ENCODE data around the gene PLXNA3.
"Not testable (repeated sequence)": the region's sequence is repeated elsewhere in the genome, so short reads cannot be mapped to it uniquely, and the experiment has no call there.

The PLXNA3 gene

GRCh38 chrX:154495472-154495922, 37.4 kb downstream of the PLXNA3 start:
- no peak overlapping the region for H3K27ac ChIP-seq
- no peak overlapping the region for H3K4me3 ChIP-seq (ENCODE audit: low read depth, low read length)
- H3K9me3 ChIP-seq (ENCODE audit: severe bottlenecking), result peaks cover 5% of the 10 kb centered on the region
- DNase-seq, result no peak
- TF ChIP-seq CTCF (IDR thresholded peaks at IDR 0.05; ENCODE audit: low read depth, low read length), result no peak
- H3K27me3 ChIP-seq (ENCODE audit: insufficient read depth, low read depth, severe bottlenecking), result peaks cover 5% of the 10 kb centered on the region
- no peaks in the 10 kb centered on the region for H3K36me3 ChIP-seq

- not testable (repeated sequence) for H3K36me3 ChIP-seq; H3K27me3 ChIP-seq (ENCODE audit: insufficient read depth, low read depth, severe bottlenecking); H3K9me3 ChIP-seq (ENCODE audit: severe bottlenecking); H3K4me3 ChIP-seq (ENCODE audit: low read depth, low read length); H3K27ac ChIP-seq; DNase-seq
Measured at GRCh38 chrX:154496591-154497137, 38.6 kb downstream of the PLXNA3 start.

- not testable (repeated sequence) for H3K9me3 ChIP-seq (ENCODE audit: severe bottlenecking); DNase-seq; H3K27ac ChIP-seq; H3K27me3 ChIP-seq (ENCODE audit: insufficient read depth, low read depth, severe bottlenecking); H3K36me3 ChIP-seq; H3K4me3 ChIP-seq (ENCODE audit: low read depth, low read length)
Measured at GRCh38 chrX:154501423-154501822, 43.3 kb downstream of the PLXNA3 start.

GRCh38 chrX:154502098-154502497, 44.0 kb downstream of the PLXNA3 start:
- Histone ChIP-seq H3K4me3 (ENCODE audit: low read depth, low read length) (no peak overlapping the region), H3K9me3 (ENCODE audit: severe bottlenecking) (no peaks in the 10 kb centered on the region), H3K36me3 (peaks cover 8% of the 10 kb centered on the region; the same call in 1 of the 2 replicates), H3K27ac (no peak overlapping the region), H3K27me3 (ENCODE audit: insufficient read depth, low read depth, severe bottlenecking) (peaks cover 6% of the 10 kb centered on the region)
- TF ChIP-seq CTCF (IDR thresholded peaks at IDR 0.05; ENCODE audit: low read depth, low read length), result no peak
- DNase-seq, result no peak

- H3K36me3 ChIP-seq, result peaks cover 11% of the 10 kb centered on the region; the same call in 1 of the 2 replicates
- DNase-seq, result no peak
- peaks cover 6% of the 10 kb centered on the region for H3K27me3 ChIP-seq (ENCODE audit: insufficient read depth, low read depth, severe bottlenecking)
- TF ChIP-seq CTCF (IDR thresholded peaks at IDR 0.05; ENCODE audit: low read depth, low read length), result no peak
- H3K27ac ChIP-seq, result no peak overlapping the region
- no peak overlapping the region for H3K4me3 ChIP-seq (ENCODE audit: low read depth, low read length)
- H3K9me3 ChIP-seq (ENCODE audit: severe bottlenecking), result no peaks in the 10 kb centered on the region
Measured at GRCh38 chrX:154502989-154503388, 44.9 kb downstream of the PLXNA3 start.

GRCh38 chrX:154505734-154506133, 47.7 kb downstream of the PLXNA3 start:
- TF ChIP-seq CTCF (IDR thresholded peaks at IDR 0.05; ENCODE audit: low read depth, low read length), result no peak
- H3K9me3 ChIP-seq (ENCODE audit: severe bottlenecking), result peaks cover 7% of the 10 kb centered on the region
- no peak for DNase-seq
- no peak overlapping the region for H3K27ac ChIP-seq
- peaks cover 17% of the 10 kb centered on the region for H3K36me3 ChIP-seq
- H3K4me3 ChIP-seq (ENCODE audit: low read depth, low read length), result no peak overlapping the region
- H3K27me3 ChIP-seq (ENCODE audit: insufficient read depth, low read depth, severe bottlenecking), result peaks cover 7% of the 10 kb centered on the region

Data from WERI-Rb-1 (cell line).